ENCODE results near the gene G3BP1. TPM values are rescaled to one million over a fixed set of nuclear protein-coding genes. Genes with fewer than 3 reads are reported as not detected.
A peak's percentile ranks its signal among the peaks of the same experiment; 100 is the strongest.

G3BP1 gene
- total RNA-seq, 2 donors from 2014 or later: 117 to 130 TPM

GRCh38 chr5:151745071-151745705 is 26.6 kb upstream of the G3BP1 start:
- no peak for DNase-seq (ENCODE audit: low spot score)
- intact Hi-C loops (cut with DNase I): loop anchor here in 1 of 2 donors (10.0 kb wide), 1 partner anchor 300 kb away; the partner anchor contains the start of gene SLC36A1

GRCh38 chr5:151750121-151750520 is 21.6 kb upstream of the G3BP1 start:
- intact Hi-C loops (cut with DNase I): no loop called here
- no peak for DNase-seq (ENCODE audit: low spot score)

- no peak for DNase-seq (ENCODE audit: low spot score)
These were observed 20.7 kb upstream of the G3BP1 start for GRCh38 chr5:151751091-151751490.

GRCh38 chr5:151751593-151751992 is 20.2 kb upstream of the G3BP1 start:
- intact Hi-C loops (cut with DNase I): no loop called here

More at GRCh38 chr5:151751091-151751490, 20.7 kb upstream of the G3BP1 start:
- intact Hi-C loops (cut with DNase I): no loop called here

GRCh38 chr5:151755383-151755782 is 16.4 kb upstream of the G3BP1 start:
- DNase-seq (ENCODE audit: low spot score): no peak
- intact Hi-C loops (cut with DNase I): no loop called here

More at GRCh38 chr5:151751593-151751992, 20.2 kb upstream of the G3BP1 start:
- no peak for DNase-seq (ENCODE audit: low spot score)

- DNase-seq (ENCODE audit: low spot score): no peak
- intact Hi-C loops (cut with DNase I): no loop called here
These were observed 14.3 kb upstream of the G3BP1 start for GRCh38 chr5:151757233-151758140.

- intact Hi-C loops (cut with DNase I): no loop called here
- DNase-seq (ENCODE audit: low spot score): peak; percentile 81
These were observed 13.7 kb upstream of the G3BP1 start for GRCh38 chr5:151758141-151758429.

GRCh38 chr5:151758430-151759241 is 13.1 kb upstream of the G3BP1 start, which contains the start of gene ATOX1:
Gene ATOX1, minus strand, starts transcription at chr5:151758631. Its CDS starts 80 bp downstream, at chr5:151758551.
- peak; percentile 97 for DNase-seq (ENCODE audit: low spot score)
- intact Hi-C loops (cut with DNase I): no loop called here

GRCh38 chr5:151764801-151765200 is 7.0 kb upstream of the G3BP1 start:
- no peak for DNase-seq (ENCODE audit: low spot score)
- intact Hi-C loops (cut with DNase I): no loop called here

- intact Hi-C loops (cut with DNase I): no loop called here
- DNase-seq (ENCODE audit: low spot score): no peak
These were observed 4.8 kb upstream of the G3BP1 start for GRCh38 chr5:151766975-151767374.

- DNase-seq (ENCODE audit: low spot score): peak; percentile 94
- intact Hi-C loops (cut with DNase I): loop anchor here in 1 of 2 donors (5.0 kb wide), 1 partner anchor 1538 kb away; no protein-coding TSS in a partner anchor
These were observed 1.1 kb upstream of the G3BP1 start for GRCh38 chr5:151770383-151771258.

GRCh38 chr5:151772029-151772845 is 483 bp downstream of the G3BP1 start:
- peak; percentile 84 for DNase-seq (ENCODE audit: low spot score)
- intact Hi-C loops (cut with DNase I): loop anchor here in 1 of 2 donors (5.0 kb wide), 1 partner anchor 1540 kb away; no protein-coding TSS in a partner anchor

- no peak for DNase-seq (ENCODE audit: low spot score)
- intact Hi-C loops (cut with DNase I): loop anchor here in 1 of 2 donors (5.0 kb wide), 1 partner anchor 1541 kb away; no protein-coding TSS in a partner anchor
These were observed 1.2 kb downstream of the G3BP1 start for GRCh38 chr5:151772846-151773561.

- intact Hi-C loops (cut with DNase I): loop anchor here in 1 of 2 donors (5.0 kb wide), 1 partner anchor 1542 kb away; no protein-coding TSS in a partner anchor
- no peak for DNase-seq (ENCODE audit: low spot score)
These were observed 2.2 kb downstream of the G3BP1 start for GRCh38 chr5:151773951-151774350.

GRCh38 chr5:151775025-151775606 is 3.4 kb downstream of the G3BP1 start:
- intact Hi-C loops (cut with DNase I): no loop called here
- DNase-seq (ENCODE audit: low spot score): no peak

- DNase-seq (ENCODE audit: low spot score): no peak
- intact Hi-C loops (cut with DNase I): loop anchor here in 1 of 2 donors (10.0 kb wide), 1 partner anchor 915 kb away; no protein-coding TSS in a partner anchor
These were observed 7.9 kb downstream of the G3BP1 start for GRCh38 chr5:151779531-151780125.

Data from posterior vena cava (tissue), 2 donors.